ENCODE data around the gene ENTPD6. TPM values are rescaled to one million over a fixed set of nuclear protein-coding genes. Genes with fewer than 3 reads are reported as not detected.

ENTPD6 gene
- total RNA-seq, 1 experiment from 2014 or later, result 80.4 TPM

DNA sequence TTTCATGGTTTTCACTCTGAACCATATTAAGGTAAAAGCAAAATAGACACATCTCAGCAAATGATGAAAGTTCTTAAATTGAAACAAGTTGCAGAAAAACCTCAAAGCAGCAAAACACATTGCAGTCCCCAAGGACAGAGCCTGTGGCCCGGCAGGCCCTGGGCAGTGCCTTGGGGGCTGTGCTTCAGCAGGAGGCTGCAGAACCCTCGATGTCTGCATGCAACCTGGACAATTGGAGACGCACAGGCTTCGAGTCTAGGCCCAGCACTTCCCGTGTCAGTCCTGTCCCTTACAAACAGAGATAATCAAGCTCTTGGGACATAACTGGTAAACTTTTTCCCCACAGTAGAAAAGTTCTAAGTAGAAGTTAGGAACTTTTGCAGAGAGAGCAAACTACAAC lies 61.6 kb downstream of the ENTPD6 start:
- no peak overlapping the region for H3K27ac ChIP-seq
- H4K20me1 ChIP-seq (ENCODE audit: insufficient read depth), result peaks cover 58% of the 10 kb centered on the region
- peaks cover 40% of the 10 kb centered on the region for H3K36me3 ChIP-seq (ENCODE audit: low read depth)
- no peaks in the 10 kb centered on the region for H3K27me3 ChIP-seq (ENCODE audit: insufficient read depth, low read depth)
- H3K9me3 ChIP-seq (ENCODE audit: insufficient read depth, low read depth), result no peaks in the 10 kb centered on the region
- TF ChIP-seq, protein P1, sequence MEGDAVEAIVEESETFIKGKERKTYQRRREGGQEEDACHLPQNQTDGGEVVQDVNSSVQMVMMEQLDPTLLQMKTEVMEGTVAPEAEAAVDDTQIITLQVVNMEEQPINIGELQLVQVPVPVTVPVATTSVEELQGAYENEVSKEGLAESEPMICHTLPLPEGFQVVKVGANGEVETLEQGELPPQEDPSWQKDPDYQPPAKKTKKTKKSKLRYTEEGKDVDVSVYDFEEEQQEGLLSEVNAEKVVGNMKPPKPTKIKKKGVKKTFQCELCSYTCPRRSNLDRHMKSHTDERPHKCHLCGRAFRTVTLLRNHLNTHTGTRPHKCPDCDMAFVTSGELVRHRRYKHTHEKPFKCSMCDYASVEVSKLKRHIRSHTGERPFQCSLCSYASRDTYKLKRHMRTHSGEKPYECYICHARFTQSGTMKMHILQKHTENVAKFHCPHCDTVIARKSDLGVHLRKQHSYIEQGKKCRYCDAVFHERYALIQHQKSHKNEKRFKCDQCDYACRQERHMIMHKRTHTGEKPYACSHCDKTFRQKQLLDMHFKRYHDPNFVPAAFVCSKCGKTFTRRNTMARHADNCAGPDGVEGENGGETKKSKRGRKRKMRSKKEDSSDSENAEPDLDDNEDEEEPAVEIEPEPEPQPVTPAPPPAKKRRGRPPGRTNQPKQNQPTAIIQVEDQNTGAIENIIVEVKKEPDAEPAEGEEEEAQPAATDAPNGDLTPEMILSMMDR (conservative IDR thresholded peaks at IDR 0.05), result no peak
- no peak for TF ChIP-seq EZH2 (IDR thresholded peaks at IDR 0.05; ENCODE audit: low read depth)
- no peak overlapping the region for H2AFZ ChIP-seq
- peaks cover 25% of the 10 kb centered on the region for H3F3A ChIP-seq (ENCODE audit: insufficient read depth, low read depth)
- ChIA-PET POLR2A (ENCODE audit: unreplicated experiment) (no interaction called here), CTCF (no interaction called here)
- peaks cover 94% of the 10 kb centered on the region for H3K79me2 ChIP-seq (ENCODE audit: low read depth)
- DNase-seq, result no peak
- BruUV-seq (replicated peaks), result no TSS peak
- H3K4me1 ChIP-seq (replicated peaks; ENCODE audit: insufficient read depth), result peaks cover 45% of the 10 kb centered on the region
- H3K4me3 ChIP-seq, result no peak overlapping the region
- H3K9me2 ChIP-seq (ENCODE audit: insufficient read depth), result no peaks in the 10 kb centered on the region
- H3K4me2 ChIP-seq, result no peak overlapping the region
- intact Hi-C loops (cut with micrococcal nuclease; ENCODE audit: unreplicated experiment), result no loop called here

DNA sequence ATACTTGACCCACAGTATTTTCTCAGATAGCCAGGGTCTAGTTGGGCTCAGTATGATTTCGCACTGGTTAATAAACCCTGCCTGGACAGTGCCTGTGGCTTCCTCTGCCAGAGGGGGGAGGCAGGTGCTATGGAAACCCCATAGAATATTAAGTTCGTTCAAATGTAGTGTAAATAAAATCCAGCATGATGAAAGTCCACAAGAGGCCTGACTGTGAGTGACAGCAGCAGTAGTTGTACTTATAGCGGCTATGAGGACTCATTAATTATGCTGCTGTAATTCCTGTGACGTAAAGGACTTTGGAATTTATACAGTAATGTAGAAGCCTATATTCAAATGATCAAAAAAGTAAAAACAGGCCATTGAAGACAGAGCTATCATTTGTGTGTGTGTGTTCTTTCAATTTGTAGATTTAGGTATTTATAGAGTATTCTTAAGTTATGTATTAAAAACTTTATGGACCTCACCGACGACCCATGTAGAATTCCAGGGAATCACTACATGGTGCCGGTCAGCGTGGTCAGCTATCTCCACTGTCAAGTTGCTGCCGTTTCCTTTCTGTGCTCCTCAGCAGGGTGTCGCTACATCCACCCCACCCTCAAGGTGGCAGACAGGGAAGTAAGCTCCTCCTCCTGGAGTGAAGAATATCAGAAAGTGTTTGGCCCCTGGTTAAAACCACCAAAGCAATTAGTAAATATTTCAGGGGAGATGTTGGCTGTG lies 62.4 kb downstream of the ENTPD6 start:
- TF ChIP-seq, protein P1 (conservative IDR thresholded peaks at IDR 0.05), result no peak
- TF ChIP-seq EZH2 (IDR thresholded peaks at IDR 0.05; ENCODE audit: low read depth), result no peak
- Histone ChIP-seq H3K9me3 (ENCODE audit: insufficient read depth, low read depth) (no peaks in the 10 kb centered on the region), H2AFZ (no peak overlapping the region), H3K4me3 (no peak overlapping the region), H3K4me1 (replicated peaks; ENCODE audit: insufficient read depth) (peaks cover 37% of the 10 kb centered on the region), H3K27ac (no peak overlapping the region), H3K9me2 (ENCODE audit: insufficient read depth) (no peaks in the 10 kb centered on the region), H3F3A (ENCODE audit: insufficient read depth, low read depth) (peaks cover 17% of the 10 kb centered on the region; the same call in 1 of the 2 replicates), H3K27me3 (ENCODE audit: insufficient read depth, low read depth) (no peaks in the 10 kb centered on the region), H4K20me1 (ENCODE audit: insufficient read depth) (peaks cover 51% of the 10 kb centered on the region), H3K4me2 (no peak overlapping the region), H3K36me3 (ENCODE audit: low read depth) (peaks cover 40% of the 10 kb centered on the region), H3K79me2 (ENCODE audit: low read depth) (peaks cover 89% of the 10 kb centered on the region)
- POLR2A ChIA-PET (ENCODE audit: unreplicated experiment), result no interaction called here
- DNase-seq, result no peak
- CTCF ChIA-PET, result no interaction called here
- no TSS peak for BruUV-seq (replicated peaks)
- intact Hi-C loops (cut with micrococcal nuclease; ENCODE audit: unreplicated experiment), result no loop called here

DNA sequence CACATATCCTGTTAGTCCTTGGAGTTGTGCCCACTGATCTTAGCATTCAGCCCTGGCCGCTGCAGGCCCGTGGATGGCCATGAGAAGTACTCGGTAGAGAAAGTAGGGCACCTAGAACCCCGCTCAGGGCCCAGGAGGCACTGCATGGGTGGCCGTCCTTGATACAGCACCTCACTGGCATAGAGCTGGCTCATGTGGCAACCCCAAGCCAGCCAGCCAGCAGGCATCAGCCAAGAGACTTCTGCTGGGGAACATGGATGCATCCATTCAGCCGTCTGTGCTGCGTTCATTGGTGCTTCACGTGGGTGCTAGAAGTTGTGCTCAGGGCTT lies 62.9 kb downstream of the ENTPD6 start:
- Histone ChIP-seq H3K9me2 (ENCODE audit: insufficient read depth) (no peaks in the 10 kb centered on the region), H3K27me3 (ENCODE audit: insufficient read depth, low read depth) (no peaks in the 10 kb centered on the region), H3K4me2 (no peak overlapping the region), H3K4me1 (replicated peaks; ENCODE audit: insufficient read depth) (peaks cover 32% of the 10 kb centered on the region), H3K36me3 (ENCODE audit: low read depth) (peaks cover 40% of the 10 kb centered on the region), H3F3A (ENCODE audit: insufficient read depth, low read depth) (peaks cover 12% of the 10 kb centered on the region; the same call in 1 of the 2 replicates), H4K20me1 (ENCODE audit: insufficient read depth) (peaks cover 51% of the 10 kb centered on the region), H2AFZ (no peak overlapping the region), H3K4me3 (no peak overlapping the region), H3K9me3 (ENCODE audit: insufficient read depth, low read depth) (no peaks in the 10 kb centered on the region), H3K27ac (no peak overlapping the region), H3K79me2 (ENCODE audit: low read depth) (peaks cover 85% of the 10 kb centered on the region)
- no peak for DNase-seq
- POLR2A ChIA-PET (ENCODE audit: unreplicated experiment), result no interaction called here
- CTCF ChIA-PET, result no interaction called here
- intact Hi-C loops (cut with micrococcal nuclease; ENCODE audit: unreplicated experiment), result no loop called here
- no TSS peak for BruUV-seq (replicated peaks)
- TF ChIP-seq EZH2 (IDR thresholded peaks at IDR 0.05; ENCODE audit: low read depth), result no peak
- TF ChIP-seq, protein P1 (conservative IDR thresholded peaks at IDR 0.05), result no peak

Measured in PC-9 (cell line).